GM12878 (cell line): ENCODE results near the gene RAD51. TPM values are rescaled to one million over a fixed set of nuclear protein-coding genes. Genes with fewer than 3 reads are reported as not detected.

Source experiments
- ATAC-seq: fragments of 200-7000 bp; cut with Tn5 transposase; 3 replicates; pipeline ENCODE4 v1.9.1; 2020; ENCODE audit warnings: mild to moderate bottlenecking, moderate library complexity
- BruUV-seq: library from RNA; stranded (reverse); fragments of 400-500 nt; replicated peaks from 2 replicates; lab custom pipeline; 2021; lab: Mats Ljungman, UMichigan
- CTCF ChIA-PET: fragments of 300-600 bp; sonication (Branson Sonifier 250); formaldehyde crosslinking; extraction: SDS; loops from one replicate; lab custom pipeline; 2021; ENCODE audit warnings: inconsistent platforms; lab: Yijun Ruan, JAX
- POLR2A ChIA-PET: fragments of 350-600 bp; formaldehyde crosslinking; extraction: SDS; loops from one replicate; lab custom pipeline; 2021; ENCODE audit warnings: inconsistent platforms; lab: Charles Lee
- RAD21 ChIA-PET: fragments of 300-600 bp; sonication (Branson Sonifier 250); formaldehyde crosslinking; loops from one replicate; lab custom pipeline; 2023; ENCODE audit warnings: antibody characterized with exemption; ENCODE audit not compliant: unreplicated experiment; lab: Charles Lee
- SMC1A ChIA-PET: fragments of 300-600 bp; sonication (Branson Sonifier 250); formaldehyde crosslinking; loops from one replicate; lab custom pipeline; 2023; ENCODE audit not compliant: unreplicated experiment, uncharacterized antibody; lab: Charles Lee
- DNase-seq: peaks from one replicate; pipeline ENCODE4 v3.0.0-alpha.2; 2011; ENCODE audit warnings: low read depth, low spot score
- FAIRE-seq: peaks from 3 replicates; lab custom pipeline; 2011; peaks lifted over from hg19 to GRCh38; lab: Jason Lieb, UNC
- H2AFZ ChIP-seq: 2 replicates; pipeline ENCODE4 v1.6.0; 2011; ENCODE audit warnings: low read depth, low read length, control low read depth; ENCODE audit not compliant: control insufficient read depth
- H3K27ac ChIP-seq: 2 replicates; pipeline ENCODE4 v1.5.1; 2011; ENCODE audit warnings: control low read depth; ENCODE audit not compliant: control insufficient read depth, insufficient read depth
- H3K27me3 ChIP-seq, 2 experiments: replicated peaks in 1 of 2; 2 replicates each; pipeline versions ENCODE4 v1.6.0 to v1.6.1; 2011; ENCODE audit warnings: low read length in 1 of 2; ENCODE audit not compliant: control insufficient read depth in 2 of 2, insufficient read depth in 2 of 2
- H3K36me3 ChIP-seq, 2 experiments: 2 replicates each; pipeline ENCODE4 v1.5.1; 2011; ENCODE audit warnings: low read length in 1 of 2; ENCODE audit not compliant: control insufficient read depth in 2 of 2, insufficient read depth in 2 of 2
- H3K4me1 ChIP-seq: 2 replicates; pipeline ENCODE4 v1.6.1; 2011; ENCODE audit warnings: mild to moderate bottlenecking, low read length, moderate library complexity, mixed read lengths; ENCODE audit not compliant: control insufficient read depth, insufficient read depth
- H3K4me2 ChIP-seq: 2 replicates; pipeline ENCODE4 v1.6.0; 2011; ENCODE audit warnings: control low read depth; ENCODE audit not compliant: control insufficient read depth, insufficient read depth
- H3K4me3 ChIP-seq: fragments of 200-600 bp; sonication (generic); 2 replicates; pipeline ENCODE4 v1.5.1; 2016
- H3K79me2 ChIP-seq: 2 replicates; pipeline ENCODE4 v1.6.0; 2011; ENCODE audit warnings: low read length; ENCODE audit not compliant: control insufficient read depth, insufficient read depth
- H3K9ac ChIP-seq: 2 replicates; pipeline ENCODE4 v1.8.0; 2011; ENCODE audit warnings: low read length, control low read depth, mixed read lengths; ENCODE audit not compliant: control insufficient read depth, insufficient read depth
- H3K9me3 ChIP-seq: replicated peaks from 3 replicates; pipeline ENCODE4 v1.5.1; 2011; ENCODE audit warnings: mild to moderate bottlenecking, low read length; ENCODE audit not compliant: control insufficient read depth, insufficient read depth
- H4K20me1 ChIP-seq: 2 replicates; pipeline ENCODE4 v1.6.0; 2011; ENCODE audit not compliant: control insufficient read depth, insufficient read depth
- ASH2L ChIP-seq: fragments of 300-600, 200-600 bp; sonication (generic); IDR thresholded peaks from 2 replicates; pipeline ENCODE4 v1.6.1; 2017; ENCODE audit warnings: low read depth, mild to moderate bottlenecking, borderline replicate concordance
- BCL11A ChIP-seq: IDR thresholded peaks from 2 replicates; pipeline ENCODE4 v1.6.1; 2011; ENCODE audit warnings: low read depth, low read length
- BHLHE40 ChIP-seq, 2 experiments: fragments of 450-650 bp in 1 of 2; IDR thresholded peaks; 2 replicates each; pipeline ENCODE4 v1.6.1; 2011 to 2017; ENCODE audit warnings: low read depth in 2 of 2, borderline replicate concordance in 1 of 2, improper control_type of control experiment in 1 of 2, low read length in 1 of 2, mild to moderate bottlenecking in 1 of 2
- EP300 ChIP-seq, 2 experiments: fragments of 150-350 bp in 1 of 2; IDR thresholded peaks; 2 replicates each; pipeline ENCODE4 v1.6.1; 2011 to 2012; ENCODE audit warnings: low read depth in 2 of 2, low read length in 2 of 2, borderline replicate concordance in 1 of 2, improper control_type of control experiment in 1 of 2, inconsistent platforms in 1 of 2; ENCODE audit not compliant: control insufficient read depth in 1 of 2
- ETV6 ChIP-seq, 2 experiments: fragments of 450-650 bp in 1 of 2; IDR thresholded peaks in 1 of 2; conservative IDR thresholded peaks in 1 of 2; 2 replicates each; pipeline ENCODE4 v1.6.1; 2014; ENCODE audit warnings: antibody characterized with exemption in 1 of 2, borderline replicate concordance in 1 of 2, low read depth in 1 of 2, mild to moderate bottlenecking in 1 of 2, moderate library complexity in 1 of 2
- NBN ChIP-seq: fragments of 450-650 bp; IDR thresholded peaks from 2 replicates; pipeline ENCODE4 v1.6.1; 2016
- NFIC ChIP-seq: IDR thresholded peaks from 2 replicates; pipeline ENCODE4 v1.6.1; 2012; ENCODE audit warnings: low read depth, mild to moderate bottlenecking, inconsistent platforms, low read length, moderate library complexity
- POU2F2 ChIP-seq: IDR thresholded peaks from 3 replicates; pipeline ENCODE4 v1.6.1; 2011; ENCODE audit warnings: low read depth, mild to moderate bottlenecking, low read length, borderline replicate concordance
- SMAD5 ChIP-seq: IDR thresholded peaks from 2 replicates; pipeline ENCODE4 v1.6.1; 2016; ENCODE audit warnings: antibody characterized with exemption, low read depth
- SPI1 ChIP-seq: IDR thresholded peaks from 2 replicates; pipeline ENCODE4 v1.6.1; 2011; ENCODE audit warnings: low read depth, mild to moderate bottlenecking, low read length, moderate library complexity, borderline replicate concordance; ENCODE audit not compliant: insufficient read depth
- SUPT20H ChIP-seq: IDR thresholded peaks from 2 replicates; pipeline ENCODE4 v1.6.1; 2011; ENCODE audit warnings: low read depth, mild to moderate bottlenecking, low read length, moderate library complexity, borderline replicate concordance; ENCODE audit not compliant: control insufficient read depth
- SUZ12 ChIP-seq: fragments of 200-600 bp; sonication (generic); IDR thresholded peaks from one replicate; pipeline ENCODE4 v1.6.1; 2018; ENCODE audit warnings: antibody characterized with exemption, mild to moderate bottlenecking; ENCODE audit not compliant: unreplicated experiment
- ZNF207 ChIP-seq: fragments of 450-650 bp; IDR thresholded peaks from 2 replicates; pipeline ENCODE4 v1.6.1; 2014; ENCODE audit warnings: antibody characterized with exemption, mild to moderate bottlenecking, borderline replicate concordance
- ZZZ3 ChIP-seq: IDR thresholded peaks from 2 replicates; pipeline ENCODE4 v1.6.1; 2011; ENCODE audit warnings: low read depth; ENCODE audit not compliant: control insufficient read depth, insufficient read length
- in situ Hi-C: fragments of 300-500 bp; cut with MboI; formaldehyde crosslinking; loops from 9 replicates; pipeline ENCODE4 v1.14.3; 2018; ENCODE audit warnings: mixed read lengths
- intact Hi-C: fragments of 100-400 bp; cut with micrococcal nuclease; formaldehyde crosslinking; loops from one replicate; pipeline ENCODE4 v1.14.2; 2022; ENCODE audit not compliant: unreplicated experiment
- polyA plus RNA-seq, 11 experiments: library from polyadenylated mRNA; depleted of rRNA in 4 of 11; unstranded in 6 of 11; stranded (reverse) in 5 of 11; fragments of >200 nt; fragmentation: Nextera tagmentation in 4 of 11; fragmentation: Illumina TruSeq in 1 of 11; extraction: Ambion mirVana in 4 of 11; extraction: Trizol in 1 of 11; gene quantifications; 1 replicate in 1 of 11; 2 replicates in 10 of 11; pipeline versions ENCODE4 v1.2.1 to v1.2.3, GENCODE V29; 2011 to 2016; ENCODE audit warnings: inconsistent platforms in 2 of 11, missing spikeins in 2 of 11, low read depth in 1 of 11
- total RNA-seq, 4 experiments: library from RNA; depleted of rRNA in 3 of 4; stranded (reverse); fragments of >200 nt in 3 of 4; fragmentation: Illumina TruSeq in 1 of 4; extraction: Trizol in 1 of 4; gene quantifications; 2 replicates each; pipeline versions ENCODE4 v1.2.1 to v1.2.3, GENCODE V29; 2013 to 2021
- TF ChIP-seq, protein P1 (sequence below): IDR thresholded peaks from 2 replicates; pipeline ENCODE4 v1.6.1; 2011; ENCODE audit warnings: borderline replicate concordance, low read depth, mild to moderate bottlenecking, moderate library complexity, mixed read lengths, low read length; ENCODE audit not compliant: insufficient read depth; ENCODE audit errors: extremely low read length
- TF ChIP-seq, protein P2 (sequence below): IDR thresholded peaks from 2 replicates; pipeline ENCODE4 v1.6.1; 2011; ENCODE audit warnings: borderline replicate concordance, low read depth, mild to moderate bottlenecking, moderate library complexity, low read length; ENCODE audit not compliant: insufficient read depth, poor library complexity, severe bottlenecking
- TF ChIP-seq, protein P3 (sequence below): fragments of 450-650 bp; IDR thresholded peaks from 2 replicates; pipeline ENCODE4 v1.6.1; 2017; ENCODE audit warnings: antibody characterized with exemption, mild to moderate bottlenecking, moderate library complexity

Gene RAD51
- total and polyA plus RNA-seq, 10 of the 15 experiments (the other 5 are each of a cell fraction or from before 2014, with no cell fraction given) = 13.1 to 55.0 (median 30.6) TPM

DNA sequence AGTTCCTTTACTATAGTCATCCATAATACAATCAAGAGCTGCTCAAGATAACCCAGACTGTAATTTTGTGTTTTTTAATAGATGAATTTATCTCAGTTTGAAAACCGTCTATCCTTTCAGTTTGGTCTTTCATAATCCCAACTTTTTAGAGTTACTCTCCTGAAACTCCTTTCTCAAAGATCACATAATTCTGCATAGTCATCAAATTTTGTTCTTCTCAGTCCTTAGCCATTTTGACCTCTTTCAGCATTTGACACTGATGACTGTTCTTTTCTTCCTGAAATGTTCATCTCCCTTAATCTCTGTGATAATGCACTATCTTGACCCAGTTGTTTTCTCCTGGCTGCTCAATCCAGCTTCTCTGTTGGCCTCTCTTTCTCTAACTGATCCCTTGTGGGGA is 47.5 kb upstream of the RAD51 start (continued):
- TF ChIP-seq SPI1 = no peak
- no peak for TF ChIP-seq ASH2L
- TF ChIP-seq NFIC = no peak
- no peak for TF ChIP-seq BHLHE40 (IDR thresholded peaks at IDR 0.05; ENCODE audit: borderline replicate concordance in 1 of 2, low read depth in 2 of 2, low read length in 1 of 2)

DNA sequence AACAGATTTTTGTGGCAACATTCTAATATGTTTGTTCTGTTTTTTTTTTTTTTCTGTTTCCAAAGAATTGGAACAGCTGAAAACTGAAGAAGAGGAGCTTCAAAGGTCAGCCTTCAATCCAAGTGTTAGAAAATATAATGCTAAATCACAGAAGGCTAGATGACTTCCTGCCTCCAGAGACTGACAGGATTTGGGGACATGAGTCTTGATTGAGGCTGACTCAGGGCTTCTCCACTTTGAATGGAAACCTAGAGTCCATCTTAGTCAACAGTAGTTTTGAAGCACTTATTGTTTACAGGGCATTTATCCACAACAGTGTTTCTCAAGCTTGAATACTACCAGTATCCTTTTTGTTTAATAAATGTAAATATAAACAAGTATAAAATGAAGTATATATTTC is 44.5 kb upstream of the RAD51 start:
- intact Hi-C loops = no loop called here
- no peak for TF ChIP-seq EP300 (IDR thresholded peaks at IDR 0.05; ENCODE audit: borderline replicate concordance in 1 of 2, control insufficient read depth in 1 of 2, low read depth in 2 of 2, low read length in 2 of 2)
- TF ChIP-seq ZZZ3 = no peak
- TF ChIP-seq SUPT20H = no peak
- TF ChIP-seq, protein P1, sequence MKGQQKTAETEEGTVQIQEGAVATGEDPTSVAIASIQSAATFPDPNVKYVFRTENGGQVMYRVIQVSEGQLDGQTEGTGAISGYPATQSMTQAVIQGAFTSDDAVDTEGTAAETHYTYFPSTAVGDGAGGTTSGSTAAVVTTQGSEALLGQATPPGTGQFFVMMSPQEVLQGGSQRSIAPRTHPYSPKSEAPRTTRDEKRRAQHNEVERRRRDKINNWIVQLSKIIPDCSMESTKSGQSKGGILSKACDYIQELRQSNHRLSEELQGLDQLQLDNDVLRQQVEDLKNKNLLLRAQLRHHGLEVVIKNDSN = no peak
- TF ChIP-seq, protein P2, sequence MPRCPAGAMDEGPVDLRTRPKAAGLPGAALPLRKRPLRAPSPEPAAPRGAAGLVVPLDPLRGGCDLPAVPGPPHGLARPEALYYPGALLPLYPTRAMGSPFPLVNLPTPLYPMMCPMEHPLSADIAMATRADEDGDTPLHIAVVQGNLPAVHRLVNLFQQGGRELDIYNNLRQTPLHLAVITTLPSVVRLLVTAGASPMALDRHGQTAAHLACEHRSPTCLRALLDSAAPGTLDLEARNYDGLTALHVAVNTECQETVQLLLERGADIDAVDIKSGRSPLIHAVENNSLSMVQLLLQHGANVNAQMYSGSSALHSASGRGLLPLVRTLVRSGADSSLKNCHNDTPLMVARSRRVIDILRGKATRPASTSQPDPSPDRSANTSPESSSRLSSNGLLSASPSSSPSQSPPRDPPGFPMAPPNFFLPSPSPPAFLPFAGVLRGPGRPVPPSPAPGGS = no peak
- TF ChIP-seq, protein P3, sequence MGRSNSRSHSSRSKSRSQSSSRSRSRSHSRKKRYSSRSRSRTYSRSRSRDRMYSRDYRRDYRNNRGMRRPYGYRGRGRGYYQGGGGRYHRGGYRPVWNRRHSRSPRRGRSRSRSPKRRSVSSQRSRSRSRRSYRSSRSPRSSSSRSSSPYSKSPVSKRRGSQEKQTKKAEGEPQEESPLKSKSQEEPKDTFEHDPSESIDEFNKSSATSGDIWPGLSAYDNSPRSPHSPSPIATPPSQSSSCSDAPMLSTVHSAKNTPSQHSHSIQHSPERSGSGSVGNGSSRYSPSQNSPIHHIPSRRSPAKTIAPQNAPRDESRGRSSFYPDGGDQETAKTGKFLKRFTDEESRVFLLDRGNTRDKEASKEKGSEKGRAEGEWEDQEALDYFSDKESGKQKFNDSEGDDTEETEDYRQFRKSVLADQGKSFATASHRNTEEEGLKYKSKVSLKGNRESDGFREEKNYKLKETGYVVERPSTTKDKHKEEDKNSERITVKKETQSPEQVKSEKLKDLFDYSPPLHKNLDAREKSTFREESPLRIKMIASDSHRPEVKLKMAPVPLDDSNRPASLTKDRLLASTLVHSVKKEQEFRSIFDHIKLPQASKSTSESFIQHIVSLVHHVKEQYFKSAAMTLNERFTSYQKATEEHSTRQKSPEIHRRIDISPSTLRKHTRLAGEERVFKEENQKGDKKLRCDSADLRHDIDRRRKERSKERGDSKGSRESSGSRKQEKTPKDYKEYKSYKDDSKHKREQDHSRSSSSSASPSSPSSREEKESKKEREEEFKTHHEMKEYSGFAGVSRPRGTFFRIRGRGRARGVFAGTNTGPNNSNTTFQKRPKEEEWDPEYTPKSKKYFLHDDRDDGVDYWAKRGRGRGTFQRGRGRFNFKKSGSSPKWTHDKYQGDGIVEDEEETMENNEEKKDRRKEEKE = no peak
- TF ChIP-seq ZNF207 = no peak
- TF ChIP-seq POU2F2 = no peak
- no peak for TF ChIP-seq SMAD5
- no peak for TF ChIP-seq NBN
- no peak for TF ChIP-seq ETV6 (conservative IDR thresholded peaks at IDR 0.05 in 1 of 2, IDR thresholded peaks at IDR 0.05 in 1 of 2; ENCODE audit: borderline replicate concordance in 1 of 2, low read depth in 1 of 2)
- no peak for TF ChIP-seq BCL11A
- TF ChIP-seq SUZ12 = no peak
- Histone ChIP-seq H3K9me3 (no peaks in the 10 kb centered on the region), H3K36me3 (peaks cover 0 to 25% of the 10 kb centered on the region in 2 experiments; a peak in 3 of 4 replicates), H3K9ac (no peak overlapping the region), H4K20me1 (no peaks in the 10 kb centered on the region), H2AFZ (no peak overlapping the region; the same call in none of the 2 replicates), H3K4me2 (no peak overlapping the region), H3K27me3 (no peaks in the 10 kb centered on the region), H3K4me3 (no peak overlapping the region), H3K27ac (no peak overlapping the region), H3K79me2 (no peaks in the 10 kb centered on the region), H3K4me1 (no peaks in the 10 kb centered on the region)
- in situ Hi-C loops = no loop called here
- no peak for FAIRE-seq
- CTCF ChIA-PET = interaction anchor here (0.6 to 1.3 kb wide), 5 partner anchors 12 to 1505 kb away, joined by 3 to 7 read pairs (median 4); no protein-coding TSS in a partner anchor
- BruUV-seq = no TSS peak
- ATAC-seq = no peak
- SMC1A ChIA-PET = interaction anchor here (0.5 to 2.7 kb wide), 10 partner anchors 10 to 156 kb away, joined by 3 to 8 read pairs (median 3); no protein-coding TSS in a partner anchor
- POLR2A ChIA-PET = interaction anchor here (0.6 to 0.7 kb wide), 4 partner anchors 13 to 79 kb away, joined by 3 to 5 read pairs (median 4); no protein-coding TSS in a partner anchor
- RAD21 ChIA-PET = interaction anchor here (1.2 kb wide), 2 partner anchors 19 to 131 kb away, joined by 3 read pairs; no protein-coding TSS in a partner anchor
- DNase-seq = no peak
